ENCODE results near the gene ANTXR1.

Gene ANTXR1

GRCh38 chr2:69126341-69126740, 113.4 kb downstream of the ANTXR1 start:
- no peak for TF ChIP-seq TOX (CRISPR knock-in tag; IDR thresholded peaks at IDR 0.05; ENCODE audit: borderline replicate concordance)
- no peak for TF ChIP-seq CSDC2 (CRISPR knock-in tag; IDR thresholded peaks at IDR 0.05)
- TF ChIP-seq RARB (CRISPR knock-in tag; IDR thresholded peaks at IDR 0.05) = no peak
- no peak for TF ChIP-seq ZFP30 (CRISPR knock-in tag; IDR thresholded peaks at IDR 0.05)
- no peak for TF ChIP-seq ZNF70 (CRISPR knock-in tag; IDR thresholded peaks at IDR 0.05)
- TF ChIP-seq CREB5 (CRISPR knock-in tag; IDR thresholded peaks at IDR 0.05; ENCODE audit: low read depth) = no peak
- TF ChIP-seq TSHZ2 (CRISPR knock-in tag; IDR thresholded peaks at IDR 0.05) = no peak
- TF ChIP-seq ESRRG (CRISPR knock-in tag; IDR thresholded peaks at IDR 0.05) = no peak
- no peak for TF ChIP-seq PPARA (CRISPR knock-in tag; IDR thresholded peaks at IDR 0.05; ENCODE audit: borderline replicate concordance)
- TF ChIP-seq ZNF8 (CRISPR knock-in tag; IDR thresholded peaks at IDR 0.05) = no peak
- no peak for TF ChIP-seq OSR1 (CRISPR knock-in tag; IDR thresholded peaks at IDR 0.05)
- TF ChIP-seq SNAI2 (CRISPR knock-in tag; IDR thresholded peaks at IDR 0.05) = no peak
- TF ChIP-seq, protein P1, sequence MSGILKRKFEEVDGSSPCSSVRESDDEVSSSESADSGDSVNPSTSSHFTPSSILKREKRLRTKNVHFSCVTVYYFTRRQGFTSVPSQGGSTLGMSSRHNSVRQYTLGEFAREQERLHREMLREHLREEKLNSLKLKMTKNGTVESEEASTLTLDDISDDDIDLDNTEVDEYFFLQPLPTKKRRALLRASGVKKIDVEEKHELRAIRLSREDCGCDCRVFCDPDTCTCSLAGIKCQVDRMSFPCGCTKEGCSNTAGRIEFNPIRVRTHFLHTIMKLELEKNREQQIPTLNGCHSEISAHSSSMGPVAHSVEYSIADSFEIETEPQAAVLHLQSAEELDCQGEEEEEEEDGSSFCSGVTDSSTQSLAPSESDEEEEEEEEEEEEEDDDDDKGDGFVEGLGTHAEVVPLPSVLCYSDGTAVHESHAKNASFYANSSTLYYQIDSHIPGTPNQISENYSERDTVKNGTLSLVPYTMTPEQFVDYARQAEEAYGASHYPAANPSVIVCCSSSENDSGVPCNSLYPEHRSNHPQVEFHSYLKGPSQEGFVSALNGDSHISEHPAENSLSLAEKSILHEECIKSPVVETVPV (CRISPR knock-in tag; IDR thresholded peaks at IDR 0.05) = no peak
- no peak for ATAC-seq

DNA sequence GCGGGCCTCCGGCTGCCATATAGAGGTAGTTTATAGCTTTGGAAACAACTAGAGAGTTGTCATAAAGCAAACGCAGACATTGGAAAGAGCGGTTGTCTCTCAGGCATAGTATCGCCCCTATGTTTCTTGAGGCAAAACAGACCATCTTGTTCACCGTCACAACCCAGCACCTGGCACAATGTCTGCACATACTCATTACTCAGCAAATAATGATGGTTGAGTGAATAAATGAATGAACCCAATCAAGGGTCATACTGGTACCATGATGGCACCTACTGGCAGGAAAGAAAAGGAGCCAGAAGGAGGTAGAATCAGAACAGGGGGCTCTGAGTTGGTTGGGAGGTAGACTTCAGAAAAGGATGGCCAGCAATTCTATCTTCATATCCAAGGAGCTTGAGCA, 118.5 kb downstream of the ANTXR1 start:
- no peak for ATAC-seq
- no peak for TF ChIP-seq TCF4 (CRISPR knock-in tag; IDR thresholded peaks at IDR 0.05; ENCODE audit: borderline replicate concordance)

DNA sequence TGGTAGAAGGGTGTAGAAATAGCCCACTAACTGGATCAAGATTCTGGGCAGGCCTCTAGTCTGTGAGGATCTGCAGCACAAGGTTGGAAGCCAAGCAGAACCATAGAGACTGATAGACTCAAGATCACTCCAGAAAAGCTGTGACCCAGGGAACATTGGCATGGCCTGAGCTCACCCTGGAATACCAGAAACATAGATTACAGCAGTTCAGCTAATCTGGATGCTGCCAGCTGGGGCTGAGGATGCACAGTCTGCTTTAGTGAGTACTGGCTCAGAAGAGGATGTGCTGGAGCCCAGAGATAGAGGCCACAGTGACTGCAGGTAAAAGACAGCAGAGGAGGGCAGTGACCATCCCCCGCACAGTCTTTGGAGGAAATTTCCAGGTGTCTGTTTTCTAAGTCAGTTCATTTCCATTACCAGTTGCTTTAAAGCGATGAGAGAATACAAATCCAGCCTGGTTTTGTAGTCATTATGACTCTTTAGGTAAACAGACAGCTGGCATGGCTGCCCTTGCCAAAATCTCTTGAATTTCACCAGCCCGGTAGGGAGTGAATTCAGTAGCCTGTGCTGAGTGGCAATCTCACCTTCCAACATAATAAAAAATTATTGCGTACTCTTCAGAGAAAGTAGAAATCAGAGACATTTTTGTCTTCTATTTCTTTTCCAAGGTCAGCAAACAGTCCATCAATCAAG, 119.2 kb downstream of the ANTXR1 start:
- no peak for TF ChIP-seq CSDC2 (CRISPR knock-in tag; IDR thresholded peaks at IDR 0.05)
- TF ChIP-seq CREB5 (CRISPR knock-in tag; IDR thresholded peaks at IDR 0.05; ENCODE audit: low read depth) = no peak
- no peak for TF ChIP-seq ZFP30 (CRISPR knock-in tag; IDR thresholded peaks at IDR 0.05)
- TF ChIP-seq ZNF565 (CRISPR knock-in tag; conservative IDR thresholded peaks at IDR 0.05; ENCODE audit: low read depth) = no peak
- no peak for TF ChIP-seq ZNF8 (CRISPR knock-in tag; IDR thresholded peaks at IDR 0.05)
- TF ChIP-seq ZC3H10 (CRISPR knock-in tag; IDR thresholded peaks at IDR 0.05) = no peak
- no peak for TF ChIP-seq PATZ1 (CRISPR knock-in tag; IDR thresholded peaks at IDR 0.05; ENCODE audit: borderline replicate concordance)
- TF ChIP-seq RARB (CRISPR knock-in tag; IDR thresholded peaks at IDR 0.05) = no peak
- no peak for TF ChIP-seq POU6F1 (CRISPR knock-in tag; IDR thresholded peaks at IDR 0.05; ENCODE audit: borderline replicate concordance, low read depth)
- no peak for TF ChIP-seq TOX (CRISPR knock-in tag; IDR thresholded peaks at IDR 0.05; ENCODE audit: borderline replicate concordance)
- no peak for TF ChIP-seq ESRRG (CRISPR knock-in tag; IDR thresholded peaks at IDR 0.05)
- no peak for TF ChIP-seq BACH2 (CRISPR knock-in tag; IDR thresholded peaks at IDR 0.05; ENCODE audit: borderline replicate concordance)
- TF ChIP-seq GLIS3 (CRISPR knock-in tag; IDR thresholded peaks at IDR 0.05) = no peak
- no peak for ATAC-seq
